ENCODE measurements around the gene SREK1.

DNA sequence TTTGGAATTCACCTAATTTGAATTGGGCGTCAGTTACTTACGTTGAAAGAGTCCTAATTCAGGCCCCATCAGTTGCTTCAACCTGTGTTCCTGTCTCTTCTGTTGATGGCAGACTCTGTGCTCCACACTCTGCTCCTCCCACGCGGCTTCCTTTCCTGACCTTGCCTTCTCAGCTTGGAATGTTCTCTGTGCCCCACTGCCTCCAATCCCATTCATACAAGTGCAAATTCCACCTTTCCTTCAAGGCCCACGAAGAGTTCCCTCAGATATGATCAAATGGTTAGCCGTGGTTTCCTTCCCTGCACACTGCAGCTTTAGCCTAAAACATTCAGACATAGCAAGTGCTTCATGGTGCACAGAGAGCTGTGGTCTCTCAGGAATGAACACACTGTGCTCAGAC lies 65.7 kb downstream of the SREK1 start:
- no peak for TF ChIP-seq POLR2A (IDR thresholded peaks at IDR 0.05)
- TF ChIP-seq, protein P1, sequence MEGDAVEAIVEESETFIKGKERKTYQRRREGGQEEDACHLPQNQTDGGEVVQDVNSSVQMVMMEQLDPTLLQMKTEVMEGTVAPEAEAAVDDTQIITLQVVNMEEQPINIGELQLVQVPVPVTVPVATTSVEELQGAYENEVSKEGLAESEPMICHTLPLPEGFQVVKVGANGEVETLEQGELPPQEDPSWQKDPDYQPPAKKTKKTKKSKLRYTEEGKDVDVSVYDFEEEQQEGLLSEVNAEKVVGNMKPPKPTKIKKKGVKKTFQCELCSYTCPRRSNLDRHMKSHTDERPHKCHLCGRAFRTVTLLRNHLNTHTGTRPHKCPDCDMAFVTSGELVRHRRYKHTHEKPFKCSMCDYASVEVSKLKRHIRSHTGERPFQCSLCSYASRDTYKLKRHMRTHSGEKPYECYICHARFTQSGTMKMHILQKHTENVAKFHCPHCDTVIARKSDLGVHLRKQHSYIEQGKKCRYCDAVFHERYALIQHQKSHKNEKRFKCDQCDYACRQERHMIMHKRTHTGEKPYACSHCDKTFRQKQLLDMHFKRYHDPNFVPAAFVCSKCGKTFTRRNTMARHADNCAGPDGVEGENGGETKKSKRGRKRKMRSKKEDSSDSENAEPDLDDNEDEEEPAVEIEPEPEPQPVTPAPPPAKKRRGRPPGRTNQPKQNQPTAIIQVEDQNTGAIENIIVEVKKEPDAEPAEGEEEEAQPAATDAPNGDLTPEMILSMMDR (IDR thresholded peaks at IDR 0.05), result no peak

Measured in body of pancreas (tissue), 4 donors.